ENCODE measurements around the gene TGFBR2.

The TGFBR2 gene

DNA sequence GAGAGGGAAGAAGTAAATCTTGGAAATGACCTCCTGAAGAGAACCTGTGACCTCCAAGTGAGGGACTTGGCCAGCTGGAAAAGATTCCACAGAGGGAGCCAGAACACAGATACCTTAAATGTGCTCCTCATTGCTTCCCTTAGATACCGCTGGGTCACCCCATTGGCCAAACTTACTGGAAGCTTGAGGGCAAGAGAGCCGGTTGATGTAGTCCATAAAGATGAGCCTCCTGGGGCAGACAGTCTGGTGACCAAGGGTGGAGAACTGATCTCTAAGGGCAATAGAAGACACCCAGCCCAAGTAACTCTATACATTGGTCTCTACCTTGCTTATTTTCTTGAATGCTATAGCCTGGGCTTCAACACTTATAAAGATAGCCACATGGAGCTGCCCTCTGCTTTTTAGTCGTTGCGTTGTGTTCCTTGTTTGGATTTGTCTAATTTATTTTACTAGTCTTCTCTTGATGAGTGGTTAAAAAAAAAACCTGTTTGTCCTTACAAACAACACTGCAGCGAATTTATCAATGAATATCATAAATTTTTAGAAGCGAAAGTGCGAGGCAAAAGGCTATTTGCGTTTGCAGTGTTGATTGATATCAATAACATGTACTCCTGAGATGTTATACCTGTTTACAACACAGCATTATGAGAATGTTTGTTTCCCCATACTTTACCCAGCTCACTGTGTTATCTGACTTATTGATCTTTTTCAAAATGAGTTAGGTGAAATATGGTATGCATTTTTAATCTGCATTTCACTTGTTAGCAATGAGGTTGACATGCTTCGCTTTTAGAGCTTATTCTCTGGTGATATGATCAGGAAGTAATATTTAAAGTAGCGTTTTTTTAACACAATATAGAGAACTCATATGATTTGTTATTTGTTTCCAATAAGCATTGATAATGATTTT is 31.2 kb downstream of the TGFBR2 start:
- no peak for DNase-seq (ENCODE audit: low read depth)

DNA sequence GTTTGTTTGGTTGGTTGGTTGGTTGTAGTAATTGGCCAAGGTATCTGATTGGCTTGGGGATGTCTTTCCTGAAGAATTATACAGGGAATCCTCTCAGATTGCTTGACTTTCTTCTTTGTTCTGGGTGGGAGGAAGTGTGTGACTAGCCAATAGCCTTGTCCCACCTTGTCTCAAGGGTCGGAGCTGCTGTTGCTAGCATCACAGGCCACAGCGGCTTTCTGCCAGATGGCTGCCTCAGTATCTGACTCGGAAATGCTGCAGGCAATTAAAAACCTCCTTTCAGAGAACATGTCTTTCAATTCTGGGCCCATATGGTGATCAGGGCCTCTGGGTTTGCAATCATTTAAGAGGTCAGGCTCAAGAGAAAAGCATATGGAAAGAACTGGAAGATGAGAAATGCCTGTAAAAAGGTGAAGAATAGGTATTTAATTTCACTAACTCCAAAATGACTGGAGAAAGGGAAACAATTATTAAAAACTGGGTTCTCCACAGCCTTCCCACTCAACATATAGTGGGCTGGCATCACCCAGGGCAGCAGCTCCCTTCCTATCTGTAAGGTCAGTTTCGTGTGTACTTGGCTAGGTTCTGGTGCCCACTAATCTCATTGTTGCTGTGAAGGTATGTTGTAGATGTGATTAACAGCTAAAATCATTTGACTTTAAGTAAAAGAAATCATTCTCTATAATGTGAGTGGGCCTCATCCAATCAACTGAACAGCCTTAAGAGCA is 32.4 kb downstream of the TGFBR2 start:
- DNase-seq (ENCODE audit: low read depth): no peak

DNA sequence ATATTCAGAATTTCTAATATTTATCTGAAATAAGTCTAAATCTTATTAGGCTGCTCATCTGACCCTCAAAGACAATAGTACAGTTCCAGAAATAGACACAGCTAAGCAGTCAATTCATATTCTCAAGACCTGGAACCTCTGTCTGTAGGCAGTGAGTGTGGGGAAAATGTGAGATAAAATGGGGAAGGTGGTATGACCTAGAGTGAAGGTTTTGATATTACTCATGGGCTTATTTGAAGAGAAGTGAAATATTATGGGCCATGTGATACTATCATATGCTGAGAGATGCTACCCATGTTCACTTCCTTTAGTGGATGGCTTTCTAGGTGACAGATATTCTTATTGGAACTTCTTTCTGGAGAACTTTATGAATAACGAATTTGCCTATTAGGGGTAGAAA is 33.5 kb downstream of the TGFBR2 start:
- no peak for DNase-seq (ENCODE audit: low read depth)

DNA sequence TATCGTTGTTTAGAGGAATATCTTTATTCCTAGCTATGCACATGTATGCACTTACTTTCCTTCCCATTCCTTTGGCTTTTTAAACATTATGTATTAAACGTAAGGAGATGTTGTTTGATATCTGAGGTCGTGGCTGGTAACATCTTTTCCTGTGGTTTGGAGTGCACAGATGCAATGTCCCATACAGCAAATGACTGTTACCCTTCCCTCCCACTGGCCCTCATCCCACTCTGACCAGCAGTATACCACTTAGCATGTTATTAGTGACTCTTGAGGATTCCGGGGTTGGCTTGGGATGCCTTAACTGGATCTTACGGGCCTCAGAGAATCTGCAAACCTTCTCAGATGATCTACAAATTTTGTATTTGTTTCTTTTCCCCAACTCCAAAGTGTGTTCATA is 34.5 kb downstream of the TGFBR2 start:
- no peak for DNase-seq (ENCODE audit: low read depth)

DNA sequence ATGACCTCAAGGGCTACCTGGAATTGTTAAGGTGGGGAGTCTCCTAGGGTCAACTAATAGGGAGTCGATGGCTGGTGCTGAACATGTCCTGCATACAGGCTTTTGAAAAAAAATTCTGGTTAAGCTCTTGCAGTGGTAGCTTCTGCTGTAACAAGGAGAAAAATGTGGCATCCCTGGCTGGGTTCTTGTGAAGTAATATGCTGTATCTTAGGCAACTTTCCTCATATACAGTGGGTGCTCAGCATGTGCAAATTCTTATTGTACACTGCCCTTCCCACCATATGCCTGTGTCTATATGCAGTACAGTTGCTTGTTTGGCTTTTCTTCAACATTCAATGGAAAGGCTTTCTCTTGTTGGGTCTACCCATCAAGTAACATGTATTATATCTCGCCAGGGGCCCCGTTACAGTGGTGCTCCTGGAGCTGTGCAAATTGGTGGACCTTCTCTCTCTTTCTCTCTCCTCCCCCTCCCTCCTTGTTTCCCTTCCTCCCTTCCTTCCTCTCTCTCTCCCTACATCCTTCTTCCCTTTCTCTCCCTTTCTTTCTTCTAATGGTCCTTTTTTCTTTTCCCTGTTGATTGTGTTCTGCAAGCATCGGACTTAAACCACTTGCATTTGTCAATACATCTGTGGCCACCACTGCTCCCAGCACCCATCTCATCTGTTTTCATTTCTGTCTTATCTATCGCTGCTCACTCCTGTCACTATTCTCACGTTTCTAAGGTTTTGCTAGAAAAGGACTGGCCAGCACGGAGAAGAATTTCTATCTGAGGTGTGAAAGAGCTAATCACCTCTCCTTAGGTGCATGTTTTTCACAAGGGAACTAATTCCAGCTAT is 35.2 kb downstream of the TGFBR2 start:
- DNase-seq (ENCODE audit: low read depth): no peak

DNA sequence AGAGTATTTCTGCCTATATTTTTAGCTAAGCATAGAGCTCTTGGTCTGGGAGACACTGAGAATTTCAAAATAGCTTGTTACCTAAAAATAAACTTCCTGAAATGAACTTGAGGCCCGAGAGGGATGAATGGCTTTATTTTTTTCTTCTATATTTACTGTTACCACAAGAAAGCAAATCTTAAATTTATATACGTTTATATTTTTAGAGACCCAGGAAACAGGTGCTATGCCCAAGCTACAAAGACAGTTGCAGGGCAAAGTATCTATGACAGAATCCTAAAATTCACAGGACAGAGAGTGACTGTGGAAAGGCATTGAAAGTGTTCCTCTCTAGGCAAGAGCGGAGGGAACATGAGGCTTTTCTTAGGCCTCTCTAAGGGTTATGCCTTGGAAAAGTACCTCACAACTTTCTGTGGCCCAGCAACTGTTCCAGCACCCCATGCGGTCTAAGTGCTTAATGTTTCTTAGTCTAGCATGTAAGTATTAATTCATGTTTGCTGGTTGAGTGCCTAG is 36.5 kb downstream of the TGFBR2 start:
- DNase-seq (ENCODE audit: low read depth): no peak

DNA sequence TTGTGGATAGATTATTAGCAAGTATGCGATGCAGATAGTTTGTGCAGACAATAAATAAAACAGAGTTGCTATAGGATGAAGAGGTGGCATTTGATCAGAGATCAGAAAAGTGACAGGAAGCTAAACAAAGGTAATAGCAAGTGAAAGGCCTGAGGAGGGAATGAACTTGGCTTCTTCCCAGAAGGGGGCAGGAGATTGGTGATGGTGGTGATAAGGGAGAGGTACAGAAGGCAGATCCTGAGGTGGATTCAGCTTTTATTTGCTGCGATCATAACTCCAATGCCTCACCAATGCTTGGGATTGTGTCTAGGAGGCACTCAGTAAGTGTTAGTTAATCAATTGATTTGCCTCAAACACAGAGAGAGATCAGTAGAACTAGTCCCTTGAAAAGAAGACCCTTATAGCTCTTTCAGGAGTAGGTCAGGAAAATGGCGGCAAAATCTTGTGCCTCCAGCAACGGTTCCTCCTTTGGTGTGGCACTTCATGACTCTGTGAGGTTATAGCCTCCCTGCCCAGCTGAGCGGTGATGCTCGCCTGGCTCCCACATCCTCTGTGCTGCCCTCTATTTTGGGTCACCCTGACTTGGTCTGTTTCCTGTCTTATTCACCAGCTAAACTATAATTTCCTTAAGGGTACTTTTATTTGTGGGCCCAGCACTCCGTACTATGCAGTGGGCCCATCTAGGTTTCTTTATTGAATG is 37.5 kb downstream of the TGFBR2 start:
- no peak for DNase-seq (ENCODE audit: low read depth)

DNA sequence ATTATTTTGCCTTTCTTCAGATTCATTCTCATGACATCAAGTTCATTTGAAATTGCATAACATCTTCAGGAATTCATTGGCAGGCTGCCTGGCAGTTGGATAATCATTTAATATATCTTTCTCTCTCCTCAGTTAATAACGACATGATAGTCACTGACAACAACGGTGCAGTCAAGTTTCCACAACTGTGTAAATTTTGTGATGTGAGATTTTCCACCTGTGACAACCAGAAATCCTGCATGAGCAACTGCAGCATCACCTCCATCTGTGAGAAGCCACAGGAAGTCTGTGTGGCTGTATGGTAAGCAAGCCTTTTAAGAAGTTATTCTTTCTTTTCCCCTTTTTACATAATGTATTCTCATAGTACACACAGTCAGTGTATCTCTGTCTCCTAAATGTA is 38.2 kb downstream of the TGFBR2 start:
- DNase-seq (ENCODE audit: low read depth): peak; percentile 41

DNA sequence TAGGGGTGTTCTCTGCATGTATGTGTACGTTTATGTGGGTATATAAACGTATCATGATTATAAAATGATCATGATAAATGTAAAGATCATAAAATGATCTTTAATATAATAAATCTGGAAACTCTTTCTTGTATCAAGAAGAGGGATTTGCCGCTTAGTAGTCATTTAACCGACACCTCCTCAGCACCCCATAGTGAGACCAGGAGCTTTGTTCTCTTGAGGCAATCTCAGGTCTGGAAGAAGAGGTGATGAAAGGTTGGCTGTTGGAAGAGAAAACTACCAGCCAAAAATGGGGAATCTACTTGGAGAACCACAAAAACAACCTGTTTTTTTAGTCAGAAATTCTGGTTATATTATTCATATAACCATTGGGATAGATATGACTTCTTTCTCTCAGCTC is 38.7 kb downstream of the TGFBR2 start:
- DNase-seq (ENCODE audit: low read depth): no peak

DNA sequence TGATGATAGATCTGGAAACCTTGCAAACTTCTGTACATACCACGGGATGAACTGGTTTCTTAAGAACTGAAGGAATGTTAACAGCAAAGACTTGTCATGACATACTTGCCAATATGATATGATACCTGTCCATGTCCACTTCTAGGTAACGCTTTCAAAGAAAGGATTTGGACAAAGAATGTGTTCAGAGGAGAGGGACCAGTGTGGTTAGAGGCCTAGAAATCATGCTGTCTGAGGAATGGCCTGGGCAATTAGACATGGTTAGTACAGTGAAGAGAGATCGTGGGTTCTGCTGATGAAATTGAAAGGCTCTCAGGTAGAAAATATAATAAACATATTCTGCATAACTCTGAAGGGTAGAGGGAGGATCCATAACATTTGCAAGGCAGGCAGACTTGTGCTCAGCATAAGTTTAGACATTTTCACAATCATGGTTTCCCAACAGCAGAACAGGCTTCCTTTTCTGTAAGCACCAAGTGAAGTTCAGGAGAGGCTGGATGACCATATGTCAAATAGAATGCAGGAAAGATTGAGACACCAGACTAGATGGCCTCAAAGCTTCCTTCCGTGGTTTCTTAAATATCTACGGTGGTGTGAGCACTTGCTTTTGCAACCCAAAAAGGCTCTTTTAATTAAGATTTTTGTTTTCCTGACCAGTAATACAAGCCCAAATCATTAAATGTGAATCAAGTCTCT is 39.9 kb downstream of the TGFBR2 start:
- DNase-seq (ENCODE audit: low read depth): peak; percentile 33

DNA sequence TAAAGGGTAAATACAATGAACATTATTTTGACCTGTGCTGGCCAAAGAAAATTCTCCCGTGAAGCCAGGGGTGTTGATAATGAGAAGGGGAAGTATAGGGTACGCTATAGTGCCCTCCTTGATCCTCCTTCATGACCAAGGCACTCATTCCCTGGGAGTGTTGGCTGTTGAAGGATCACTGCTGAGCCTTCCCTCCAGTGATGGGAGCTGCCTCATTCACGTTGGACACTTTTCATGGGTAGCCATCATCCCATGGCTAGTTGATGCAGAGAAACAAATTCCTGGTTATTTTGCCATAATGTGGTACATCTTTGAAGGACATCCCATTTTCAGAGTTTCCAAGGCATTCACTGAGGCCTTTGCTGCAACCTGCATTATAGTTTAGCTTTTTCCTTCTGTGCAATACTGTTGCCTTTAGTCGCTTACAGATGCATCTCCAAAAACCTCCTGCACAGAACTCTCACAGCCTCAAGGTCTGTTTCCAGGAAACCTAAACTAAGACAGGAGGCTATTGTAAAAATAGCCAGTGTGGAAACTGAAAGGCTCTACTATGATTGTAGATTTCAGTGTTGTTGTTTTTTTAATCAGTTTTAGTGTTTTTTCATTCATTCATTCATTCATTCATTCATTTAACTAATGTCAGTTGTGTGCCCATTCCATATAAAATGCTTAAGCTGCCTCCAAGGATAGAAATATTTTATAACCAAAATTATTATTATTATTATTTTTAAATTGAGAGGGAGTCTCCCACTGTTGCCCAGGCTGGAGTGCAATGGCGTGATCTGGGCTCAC is 40.8 kb downstream of the TGFBR2 start:
- DNase-seq (ENCODE audit: low read depth): no peak

DNA sequence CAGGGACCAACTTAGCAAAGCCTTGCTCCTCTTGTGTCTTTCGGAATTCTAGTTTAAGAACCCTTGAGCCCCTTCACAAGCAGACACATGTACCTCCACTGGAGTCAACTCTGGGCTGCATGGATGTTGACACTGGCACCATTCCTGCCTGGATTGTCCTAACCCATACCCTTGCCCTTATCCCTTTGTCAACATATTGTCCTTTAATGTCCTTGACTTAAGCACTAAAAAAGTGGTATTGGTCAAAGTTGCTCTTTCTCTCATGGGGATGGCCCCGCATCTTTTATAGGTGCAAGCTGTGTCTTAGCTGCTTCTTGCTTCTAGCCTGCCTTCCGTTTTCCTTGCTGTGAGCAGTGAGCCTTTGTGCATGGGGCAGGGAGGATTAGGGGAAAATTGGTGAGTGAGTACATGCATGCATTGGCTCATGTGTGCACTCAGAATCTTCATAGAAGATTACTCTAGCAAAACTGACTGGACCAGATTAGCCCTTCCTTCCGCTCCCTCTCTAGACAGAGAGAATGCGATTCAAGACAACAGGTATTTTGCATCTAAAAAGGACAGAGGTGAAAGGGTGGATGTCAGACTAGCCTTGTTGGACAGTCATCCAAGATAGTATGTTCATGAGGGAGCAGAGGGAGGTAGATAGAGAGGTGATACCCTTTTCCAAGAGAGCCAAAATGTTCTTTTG is 42.4 kb downstream of the TGFBR2 start:
- no peak for DNase-seq (ENCODE audit: low read depth)

DNA sequence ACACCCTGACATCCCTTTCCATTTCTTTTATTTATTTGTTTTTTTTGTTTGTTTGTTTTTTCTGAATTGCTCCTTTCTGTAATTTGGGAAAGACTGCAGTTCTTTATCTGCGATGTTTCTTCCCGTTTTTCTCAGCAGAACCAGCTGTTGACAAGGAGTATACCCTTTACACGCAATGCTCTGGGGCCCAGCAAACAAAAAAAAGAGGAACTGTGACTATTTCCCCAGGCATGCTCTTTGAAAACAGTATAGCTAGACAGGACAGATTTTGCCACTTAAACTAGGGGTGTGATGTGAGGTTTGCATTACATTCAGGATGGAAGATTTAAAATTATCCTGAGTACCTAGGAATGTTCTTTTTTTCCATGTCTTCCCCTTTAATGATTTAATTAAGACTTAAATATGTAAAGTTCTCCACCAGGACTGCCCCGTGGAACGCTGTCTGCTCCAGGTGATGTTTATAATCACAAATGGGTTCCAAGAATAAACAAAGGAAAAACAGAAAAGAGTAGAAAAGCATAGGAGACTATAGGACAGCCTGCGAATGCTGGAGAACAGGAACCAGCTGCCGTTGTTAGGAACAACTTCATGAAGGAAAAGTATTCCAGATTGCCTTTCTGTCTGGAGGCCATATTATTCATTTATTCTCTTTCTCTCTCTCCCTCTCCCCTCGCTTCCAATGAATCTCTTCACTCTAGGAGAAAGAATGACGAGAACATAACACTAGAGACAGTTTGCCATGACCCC is 43.3 kb downstream of the TGFBR2 start:
- DNase-seq (ENCODE audit: low read depth): peak; percentile 34

DNA sequence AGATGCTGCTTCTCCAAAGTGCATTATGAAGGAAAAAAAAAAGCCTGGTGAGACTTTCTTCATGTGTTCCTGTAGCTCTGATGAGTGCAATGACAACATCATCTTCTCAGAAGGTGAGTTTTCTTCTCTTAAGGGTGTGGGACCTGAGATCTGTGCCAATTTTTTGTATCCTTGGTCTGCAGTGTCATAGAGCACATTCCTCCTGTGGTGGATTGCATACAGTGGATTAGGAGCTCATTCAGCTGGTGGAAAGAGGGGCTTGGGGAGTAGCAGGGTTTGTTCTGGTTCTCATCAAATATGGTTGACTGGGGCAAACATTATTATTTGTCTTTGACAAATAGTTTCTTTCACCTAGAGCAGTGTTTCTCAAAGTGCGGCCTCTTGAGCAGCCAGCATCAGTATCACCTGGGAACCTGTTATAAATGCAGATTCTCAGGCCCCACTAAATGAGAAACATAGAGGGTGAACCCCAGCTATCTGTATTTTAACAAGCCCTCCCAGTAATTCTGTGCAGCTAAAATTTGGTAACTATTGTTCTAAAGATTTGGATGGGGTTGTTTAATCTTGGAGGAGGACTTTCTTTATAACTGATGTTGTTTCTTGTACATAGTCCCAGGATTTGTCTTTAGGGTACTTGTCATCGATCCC is 44.1 kb downstream of the TGFBR2 start:
- no peak for DNase-seq (ENCODE audit: low read depth)

DNA sequence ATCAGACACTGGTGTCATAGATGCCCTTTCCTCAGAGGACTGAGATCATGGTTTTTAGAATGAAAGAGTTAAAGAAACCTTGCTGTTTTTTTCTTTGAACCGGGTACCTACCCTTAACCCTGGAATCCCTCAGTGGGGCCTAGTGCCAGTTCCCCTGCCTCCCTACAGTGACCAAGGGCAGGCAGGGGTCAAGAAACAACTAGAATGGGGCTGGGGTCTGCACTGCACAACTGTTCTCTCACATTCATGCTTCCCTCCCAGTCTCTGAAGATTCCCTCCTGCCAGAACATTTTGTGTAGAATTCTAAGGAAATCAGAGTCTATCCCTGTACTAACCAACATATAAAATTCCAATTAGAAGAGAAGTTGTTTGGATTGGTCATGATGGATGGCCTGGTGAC is 47.9 kb downstream of the TGFBR2 start:
- no peak for DNase-seq (ENCODE audit: low read depth)

DNA sequence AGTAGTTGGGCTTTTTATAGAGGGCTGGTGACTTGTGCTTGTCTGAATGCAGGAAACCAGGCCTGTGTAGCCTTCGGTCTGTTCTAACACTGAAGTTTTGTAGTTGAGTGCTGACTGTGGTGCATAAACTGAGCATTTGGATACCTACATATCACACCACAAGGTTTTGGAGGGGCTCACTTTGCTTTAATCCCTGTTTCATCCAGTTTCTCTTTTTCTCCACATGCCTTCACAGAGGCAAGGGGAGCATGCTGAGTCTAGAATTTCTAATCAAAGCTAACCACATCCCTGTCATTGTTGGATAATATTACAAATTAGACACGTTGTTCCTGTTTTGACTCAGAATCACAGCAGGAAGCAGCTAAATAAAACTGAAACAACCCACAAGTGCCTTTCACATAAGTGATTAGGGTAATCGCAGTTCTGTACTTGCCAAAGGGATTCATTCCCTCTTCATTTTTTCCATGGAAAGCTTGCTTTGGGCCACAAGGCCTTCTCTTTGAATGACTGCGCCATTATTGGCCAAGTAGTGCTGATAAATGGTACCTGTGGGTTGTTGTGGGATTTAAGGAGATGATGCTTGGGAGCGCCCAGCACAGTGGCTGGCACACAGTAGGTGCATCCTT is 48.9 kb downstream of the TGFBR2 start:
- no peak for DNase-seq (ENCODE audit: low read depth)

DNA sequence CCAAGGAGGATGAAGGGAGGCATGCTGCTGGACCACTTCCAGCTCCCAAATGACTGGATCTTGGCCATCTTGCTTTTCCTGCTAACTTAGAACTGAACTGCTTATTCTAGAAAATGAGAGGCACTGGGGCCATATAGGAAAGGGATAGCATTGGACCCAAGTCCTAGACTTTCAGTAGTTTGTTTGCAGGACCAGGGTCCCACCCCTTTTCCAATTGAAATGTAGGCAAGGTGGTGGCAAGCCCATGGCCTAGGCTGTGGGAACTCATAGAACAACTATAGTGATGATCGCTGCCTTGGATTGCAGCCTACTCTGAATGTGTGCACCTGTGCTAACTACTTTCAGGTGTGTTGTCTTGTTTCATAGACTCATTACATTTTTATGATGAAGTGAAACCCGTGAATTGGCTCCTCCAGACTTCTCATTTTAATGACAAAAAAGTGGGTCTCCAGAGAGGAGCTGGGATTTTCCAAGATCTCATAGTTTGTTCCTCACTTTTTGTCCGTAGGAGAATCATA is 50.3 kb downstream of the TGFBR2 start:
- DNase-seq (ENCODE audit: low read depth): no peak

DNA sequence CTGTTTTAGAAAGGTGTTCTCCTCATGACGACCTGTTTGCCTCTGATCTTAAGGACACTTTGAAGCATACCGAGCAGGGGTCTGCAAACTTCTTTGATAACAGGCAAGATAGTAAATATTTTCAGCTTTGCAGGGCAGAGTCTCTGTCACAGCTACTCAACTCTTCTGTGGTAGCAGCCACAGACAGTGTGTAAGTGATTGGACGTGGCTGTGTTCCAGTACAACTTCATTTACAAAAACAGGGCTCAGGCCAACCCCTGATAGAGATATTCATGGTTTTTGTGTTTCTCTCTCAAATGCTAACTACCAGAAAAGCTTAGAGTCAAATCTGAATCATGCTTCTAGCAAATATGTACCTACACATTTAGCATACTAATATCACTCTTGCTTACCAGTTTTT is 51.5 kb downstream of the TGFBR2 start:
- DNase-seq (ENCODE audit: low read depth): no peak

All from GM04503 (cell line).